Posterior vena cava (tissue), 2 donors: Measurements from ENCODE around the gene PRR7. TPM values are rescaled to one million over a fixed set of nuclear protein-coding genes. Genes with fewer than 3 reads are reported as not detected.
A peak's percentile ranks its signal among the peaks of the same experiment; 100 is the strongest.
"Not testable (repeated sequence)": the region's sequence is repeated elsewhere in the genome, so short reads cannot be mapped to it uniquely, and the experiment has no call there.

Source experiments
- DNase-seq: peaks from one replicate; pipeline ENCODE4 v3.0.0-alpha.2; 2020; ENCODE audit warnings: low spot score
- intact Hi-C, 2 donors: fragments of 100-400 bp; cut with DNase I; formaldehyde crosslinking; loops; one replicate each; pipeline versions ENCODE4 v1.14.1 to v1.14.2; 2022 to 2023
- total RNA-seq, 2 donors: library from RNA; stranded (reverse); fragmentation: NEBNext Ultra II Directional; extraction: Animal tissue kit (Norgen Biotek cat#: 25700); gene quantifications; one replicate each; pipeline ENCODE4 v1.2.1, GENCODE V29; 2021
- donor health status: DM: yes; HTN: yes; CAD: no.
- donor health status: DM: yes; HTN: yes; CAD: no.

The PRR7 gene
- total RNA-seq, 2 donors from 2014 or later: 0.79 to 2.0 TPM

DNA sequence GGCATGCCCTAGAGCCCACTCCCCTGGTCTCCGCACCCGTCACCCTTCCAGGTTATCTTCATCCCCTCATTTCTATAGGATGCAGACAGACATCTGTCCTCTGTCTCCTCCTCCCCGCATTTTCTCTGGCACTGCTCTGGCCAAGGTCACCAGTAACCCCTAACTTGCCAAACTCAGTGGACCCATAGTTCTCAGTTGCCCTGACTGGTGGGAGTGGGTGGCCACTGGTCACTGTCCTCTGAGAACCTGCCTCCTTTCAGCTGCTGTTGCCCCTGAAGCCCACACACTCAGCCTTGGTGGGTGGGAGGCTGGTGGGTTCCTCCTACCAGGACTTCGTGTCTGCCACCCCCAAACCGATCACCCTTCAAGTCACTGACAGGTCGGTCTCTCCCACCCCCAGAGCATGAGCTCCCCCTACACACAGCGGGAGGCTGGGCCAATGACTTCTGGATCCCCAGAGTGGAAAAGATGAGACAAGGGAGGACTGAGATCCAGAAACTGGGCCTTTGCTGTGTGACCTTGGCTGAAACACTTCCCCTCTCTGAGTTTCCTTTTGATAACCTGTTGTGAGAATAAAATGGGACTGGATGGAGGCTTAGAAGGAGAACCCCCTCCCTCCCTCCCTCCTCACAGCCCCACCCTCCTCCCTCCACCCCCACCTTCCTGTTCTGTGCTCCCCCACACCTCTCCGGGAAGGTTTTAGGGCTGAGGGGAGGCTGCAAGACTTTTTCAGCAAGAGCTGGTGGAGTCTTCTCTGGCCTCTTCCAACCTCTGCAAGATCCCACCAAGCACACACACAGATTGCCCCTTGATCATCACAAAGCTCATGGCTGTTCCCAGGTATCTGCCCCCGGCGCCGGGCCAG, 29.2 kb downstream of the PRR7 start:
- DNase-seq: no peak
- intact Hi-C loops: no loop called here

DNA sequence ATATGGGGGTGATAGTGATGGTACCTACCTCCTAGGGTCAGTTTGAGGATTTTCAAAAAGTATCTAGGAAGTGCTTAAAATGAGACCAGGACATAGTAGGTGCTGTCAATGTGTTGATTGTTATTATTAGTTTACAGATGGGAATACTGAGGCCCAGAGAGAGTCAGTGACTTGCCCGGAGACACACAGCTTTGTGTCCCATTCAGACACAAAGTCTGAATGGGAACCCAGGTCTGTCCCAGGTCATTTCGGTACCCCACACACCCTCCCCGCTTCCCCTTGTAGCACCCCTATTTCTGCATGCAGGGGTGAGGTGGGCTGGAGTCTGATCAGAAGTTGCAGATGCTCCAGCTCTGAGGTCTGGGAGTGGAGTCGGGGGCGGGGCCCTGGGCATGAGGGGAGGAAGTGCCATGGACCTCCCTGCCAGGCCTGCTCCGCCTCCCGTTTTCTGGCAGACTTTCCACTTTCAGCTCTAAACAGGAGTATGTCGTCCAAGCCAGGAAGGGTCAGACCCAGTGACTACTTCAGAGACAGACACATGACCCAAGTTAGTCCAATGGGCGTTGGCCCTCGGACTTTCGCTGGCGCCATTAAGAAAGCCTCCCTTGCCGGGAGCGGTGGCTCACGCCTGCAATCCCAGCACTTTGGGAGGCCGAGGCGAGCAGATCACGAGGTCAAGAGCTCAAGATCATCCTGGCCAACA, 30.1 kb downstream of the PRR7 start:
- intact Hi-C loops: no loop called here
- peak; percentile 94 for DNase-seq

DNA sequence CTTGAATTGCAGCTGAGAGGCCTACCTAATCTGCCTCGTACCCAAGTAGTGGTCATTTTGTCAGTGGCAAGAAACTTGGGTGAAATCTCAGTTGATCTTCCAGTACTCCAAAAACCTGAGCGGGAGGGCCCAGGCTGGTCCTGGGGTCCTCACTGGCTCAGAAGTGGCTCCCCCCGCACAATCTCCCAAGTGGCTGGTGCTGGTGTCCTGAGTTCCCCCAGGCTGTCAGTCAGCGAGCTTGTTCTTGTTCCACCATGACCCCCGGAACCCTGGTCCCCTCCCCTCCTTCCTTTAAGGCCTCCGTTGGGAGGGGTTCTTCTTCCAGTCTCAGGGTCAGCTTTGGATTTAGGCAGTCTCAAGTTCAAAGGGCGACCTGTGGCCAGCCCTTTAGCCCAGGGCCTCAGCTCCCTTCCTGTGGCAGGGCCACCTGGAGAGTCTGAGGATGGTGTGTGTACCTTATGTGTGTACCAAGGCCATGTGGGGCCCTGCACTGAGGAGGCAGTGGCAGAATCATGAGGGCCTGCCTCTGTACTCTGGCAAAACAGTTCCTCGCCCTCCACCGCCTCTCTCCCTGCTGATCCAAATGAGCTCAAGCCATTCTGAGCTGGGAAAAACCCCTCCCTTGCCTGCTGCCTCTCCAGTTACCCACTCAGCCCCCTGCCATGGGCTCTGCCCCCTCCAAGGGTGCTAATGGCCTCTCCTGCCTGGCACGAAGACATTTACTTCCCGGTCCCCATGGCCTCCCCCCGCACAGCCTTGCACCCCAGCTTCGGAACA, 31.3 kb downstream of the PRR7 start:
- no peak for DNase-seq
- intact Hi-C loops: no loop called here

DNA sequence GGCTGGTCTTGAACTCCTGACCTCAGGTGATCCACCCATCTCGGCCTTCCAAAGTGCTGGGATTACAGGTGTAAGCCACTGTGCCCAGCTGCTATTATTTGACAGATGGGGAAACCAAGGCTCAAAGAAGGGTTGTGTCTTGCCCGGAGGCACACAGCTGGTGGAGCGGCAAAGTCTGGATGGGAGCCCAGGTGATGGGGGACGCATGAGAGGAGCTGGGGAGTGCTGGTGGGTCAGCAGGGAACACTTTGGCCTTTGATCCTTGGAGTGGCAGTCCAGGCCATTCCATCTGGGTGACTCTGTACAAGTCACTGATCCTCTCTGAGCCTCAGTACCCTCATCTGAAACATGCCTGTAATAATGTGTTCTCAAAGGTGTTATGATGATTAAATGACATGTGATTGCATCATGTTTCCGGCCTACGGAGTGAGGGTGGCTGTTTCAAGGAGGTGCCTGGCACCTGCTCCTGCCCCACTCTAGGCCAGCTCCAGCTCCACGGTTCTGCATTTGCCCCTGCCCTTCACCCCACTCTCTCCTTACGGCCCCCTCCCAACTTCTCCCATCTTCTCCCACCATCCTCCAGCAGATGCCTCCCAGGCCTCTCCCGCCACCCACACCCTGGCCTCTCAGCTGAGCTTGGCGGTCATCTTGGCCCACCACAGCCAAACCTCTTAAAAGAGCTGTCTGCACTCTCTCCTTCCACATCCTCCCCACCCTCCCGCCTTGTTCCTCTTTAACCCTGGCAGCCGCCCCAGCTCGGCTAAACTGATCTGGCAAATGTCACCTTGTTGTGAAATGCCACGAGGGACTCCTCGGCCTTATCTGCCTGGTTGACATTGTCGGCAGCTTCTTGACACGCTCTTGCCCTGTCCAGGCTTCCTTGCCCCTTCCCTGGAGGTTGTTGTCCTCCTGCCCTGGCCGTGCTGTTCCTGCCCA, 32.4 kb downstream of the PRR7 start:
- intact Hi-C loops: no loop called here
- DNase-seq: peak; percentile 96

DNA sequence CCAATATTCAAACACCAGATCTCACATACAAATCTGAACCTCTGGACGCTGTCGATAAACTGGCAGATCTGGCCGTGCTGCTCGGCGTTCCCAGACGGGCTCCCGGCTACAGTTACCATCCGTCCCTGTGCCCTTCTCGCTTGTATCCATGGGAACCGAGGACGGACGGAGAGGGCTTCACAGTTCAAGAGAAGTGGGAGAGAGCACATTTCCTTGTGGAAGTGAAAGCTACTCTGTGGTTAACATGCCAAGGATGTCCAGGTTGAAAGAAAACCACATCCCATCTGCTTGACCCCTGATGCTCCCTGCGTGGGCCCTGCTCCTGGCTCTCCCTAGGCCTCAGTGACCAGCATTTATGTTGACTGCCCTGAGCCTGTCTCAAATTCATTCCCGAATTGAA, 33.2 kb downstream of the PRR7 start:
- intact Hi-C loops: no loop called here
- DNase-seq: no peak

DNA sequence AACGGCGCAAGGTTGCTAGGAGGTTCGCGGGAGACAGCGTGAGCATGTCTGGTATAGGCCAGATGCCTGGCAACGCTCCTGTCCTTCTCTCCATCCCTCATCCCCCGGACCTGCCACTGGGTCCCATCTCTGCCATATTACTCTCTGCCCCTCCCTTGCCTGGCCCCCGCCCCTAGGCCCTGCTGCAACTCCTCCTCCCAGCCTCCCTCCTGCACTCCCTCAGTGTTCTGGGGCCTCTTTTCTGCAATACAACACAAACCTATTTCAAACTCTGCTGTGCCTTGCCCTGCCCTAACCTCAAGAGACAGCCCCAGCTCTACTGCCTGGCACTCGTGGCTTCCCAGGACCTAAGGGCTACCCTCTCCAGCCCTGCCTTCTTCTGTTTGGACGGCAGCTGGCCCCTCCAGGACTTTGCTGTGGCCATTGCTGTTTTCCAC, 35.8 kb downstream of the PRR7 start:
- intact Hi-C loops: no loop called here
- DNase-seq: no peak

DNA sequence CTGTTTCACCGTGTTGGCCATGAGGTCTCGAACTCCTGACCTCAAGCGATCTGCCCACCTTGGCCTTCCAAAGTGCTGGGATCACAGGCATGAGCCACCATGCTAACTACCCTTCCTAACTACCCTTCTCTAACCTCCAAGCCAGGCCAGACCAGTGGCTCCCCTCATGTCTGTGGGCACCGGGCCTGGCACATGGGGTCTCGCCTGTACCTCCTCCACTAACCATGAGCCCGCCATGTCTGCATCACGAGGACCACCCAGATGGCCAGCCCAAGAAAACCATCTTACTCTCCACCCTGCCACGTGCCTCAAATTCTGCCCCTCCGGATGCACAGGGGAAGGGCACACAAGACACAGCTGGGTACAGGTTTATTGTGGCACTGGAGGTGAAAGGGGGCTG, 36.4 kb downstream of the PRR7 start:
- intact Hi-C loops: no loop called here
- DNase-seq: no peak

DNA sequence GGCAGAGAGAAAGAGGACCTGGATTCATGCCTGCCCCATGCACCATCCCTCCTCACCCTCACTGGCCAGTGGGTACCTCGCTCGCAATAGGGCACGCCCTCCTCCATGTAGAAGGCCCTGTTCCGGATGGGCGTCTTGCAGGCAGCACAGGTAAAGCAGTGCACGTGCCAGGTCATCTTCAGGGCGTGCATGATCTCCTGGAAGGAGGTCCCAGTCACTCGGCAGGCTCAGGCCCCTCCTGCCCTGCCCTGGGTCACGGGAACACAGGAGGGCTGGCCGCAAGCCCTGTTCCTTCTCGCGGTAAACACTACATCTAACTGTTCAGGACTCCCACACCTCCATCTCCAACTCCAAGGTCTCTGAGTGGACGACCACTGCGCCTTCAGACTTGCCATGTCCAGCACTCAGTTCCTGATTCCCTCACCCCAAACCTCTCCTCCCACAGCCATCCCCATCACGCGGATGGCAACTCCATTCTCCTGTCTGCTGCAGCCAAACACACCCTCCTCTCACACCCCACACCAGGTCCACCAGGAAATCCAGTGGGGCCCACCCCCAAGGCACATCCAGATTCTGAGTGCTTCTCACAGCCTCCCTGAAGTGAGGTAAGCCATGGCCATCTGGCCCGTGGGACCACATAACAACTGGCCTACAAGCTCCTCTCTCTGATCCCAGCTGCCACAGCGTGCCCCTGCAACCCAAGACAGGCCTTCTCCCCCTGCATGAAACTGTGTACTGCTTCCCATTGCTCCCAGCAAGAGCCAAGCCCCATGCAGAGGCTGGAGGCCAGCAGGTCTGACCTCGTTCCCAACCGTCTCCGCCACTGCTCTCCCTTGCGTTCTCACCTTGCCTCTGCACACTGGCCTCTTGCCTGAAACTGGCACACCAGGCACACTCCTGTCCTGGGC, 37.6 kb downstream of the PRR7 start:
- no peak for DNase-seq

DNA sequence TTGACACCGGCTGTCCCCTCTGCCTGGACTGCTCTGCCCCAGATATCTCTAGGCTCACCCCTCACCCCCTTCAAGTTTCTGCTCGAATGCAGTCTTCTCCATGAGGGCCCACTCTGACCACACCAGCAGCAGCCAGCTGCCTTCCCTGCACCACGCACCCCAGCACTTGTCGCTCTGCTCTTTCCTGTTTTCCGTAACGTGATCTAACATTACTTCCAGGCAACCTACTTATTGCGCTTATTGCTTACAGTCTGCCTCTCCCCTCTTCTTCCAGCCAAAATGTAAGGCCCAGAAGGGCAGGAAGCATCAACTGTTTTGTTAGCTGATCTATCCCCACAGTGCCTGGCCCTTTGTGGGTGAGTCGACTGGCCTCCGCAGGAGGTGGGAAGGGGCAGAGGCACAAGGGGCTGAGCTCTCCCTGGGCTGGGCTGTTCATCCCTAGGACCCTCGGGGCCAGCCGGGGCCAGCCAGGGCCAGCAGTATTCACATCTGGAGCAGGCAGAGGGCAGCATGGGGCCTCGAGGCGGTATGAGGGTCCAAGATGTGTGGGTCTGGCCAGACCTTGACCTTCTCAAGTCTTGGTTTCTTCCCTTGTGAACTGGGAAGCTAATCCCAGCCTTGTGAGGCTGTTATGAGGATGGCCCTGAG, 38.4 kb downstream of the PRR7 start:
- intact Hi-C loops: no loop called here
- DNase-seq: no peak

More for the DNA sequence above, 37.6 kb downstream of the PRR7 start:
- intact Hi-C loops: no loop called here

DNA sequence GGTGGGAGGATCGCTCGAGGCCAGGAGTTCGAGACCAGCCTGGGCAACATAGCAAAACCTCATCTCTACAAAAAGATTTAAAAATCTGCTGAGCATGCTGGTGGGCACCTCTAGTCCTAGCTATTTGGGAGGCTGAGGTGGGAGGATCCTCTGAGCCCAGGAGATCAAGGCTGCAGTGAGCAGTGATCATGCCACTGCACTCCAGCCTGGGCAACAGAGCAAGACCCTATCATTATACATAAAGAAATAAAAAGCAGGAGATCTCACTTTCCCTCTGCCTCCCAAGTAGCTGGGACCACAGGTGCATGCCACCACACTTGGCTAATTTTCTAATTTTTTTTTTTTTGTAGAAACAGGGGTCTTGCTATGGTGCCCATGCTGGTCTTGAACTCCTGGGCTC, 39.1 kb downstream of the PRR7 start:
- DNase-seq, intact Hi-C loops: not testable (repeated sequence)

DNA sequence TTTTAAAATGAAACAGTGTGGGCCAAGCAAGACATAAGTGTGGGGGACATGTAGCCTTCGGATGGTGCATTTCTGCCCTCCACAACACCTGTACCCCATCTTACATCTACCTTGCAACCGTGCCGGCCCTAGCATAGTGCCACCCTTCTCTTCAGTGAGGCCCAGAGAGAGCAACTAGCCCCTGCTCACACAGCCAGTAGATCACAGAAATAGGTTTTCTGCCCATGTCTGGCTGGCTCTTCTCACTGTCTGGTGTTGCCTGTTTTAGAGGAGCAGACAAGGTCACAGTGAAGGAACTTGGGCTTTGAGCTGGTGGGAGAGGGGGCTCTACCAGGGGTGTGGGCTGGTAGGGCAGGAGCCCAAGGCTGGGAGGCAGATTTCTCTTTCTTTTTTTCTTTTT, 39.6 kb downstream of the PRR7 start:
- no peak for DNase-seq
- intact Hi-C loops: no loop called here

DNA sequence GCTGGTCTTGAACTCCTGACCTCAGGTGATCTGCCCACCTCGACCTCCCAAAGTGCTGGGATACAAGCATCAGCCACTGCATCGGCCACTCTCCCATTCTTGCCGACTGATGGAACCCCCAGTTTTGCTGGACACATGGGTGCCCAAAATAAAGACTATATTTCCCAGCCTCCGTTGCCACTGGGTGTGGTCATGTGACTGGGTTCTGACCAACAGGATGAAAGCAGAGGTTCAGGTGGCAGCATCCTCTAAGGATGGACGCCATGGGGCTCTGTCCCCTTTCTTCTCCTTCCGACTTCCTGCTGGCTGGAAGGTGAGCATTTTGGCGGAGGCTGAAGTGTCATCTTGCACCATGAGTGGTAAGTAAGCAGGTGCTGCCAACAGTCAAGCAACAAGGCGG, 40.5 kb downstream of the PRR7 start:
- DNase-seq: no peak
- intact Hi-C loops: no loop called here

DNA sequence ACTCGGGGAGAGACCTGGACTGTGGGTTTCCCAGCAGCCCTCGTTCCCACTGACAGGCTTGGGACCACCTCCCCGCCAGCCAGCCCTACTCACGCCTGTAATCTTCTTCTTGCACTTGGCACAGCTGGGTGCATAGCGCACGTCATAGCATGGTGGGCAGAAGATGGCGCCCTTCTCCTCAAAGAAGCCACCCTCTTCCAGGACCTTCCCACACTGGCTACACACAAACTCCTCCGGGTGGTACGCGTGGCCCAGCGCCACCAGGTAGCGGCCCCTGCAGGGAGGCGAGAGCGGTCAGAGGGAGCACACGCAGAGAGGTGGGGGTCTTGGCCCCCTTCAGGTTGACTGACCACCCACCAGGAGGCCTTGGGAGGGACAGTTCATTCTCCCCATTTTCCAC, 41.4 kb downstream of the PRR7 start:
- DNase-seq: no peak
- intact Hi-C loops: no loop called here

DNA sequence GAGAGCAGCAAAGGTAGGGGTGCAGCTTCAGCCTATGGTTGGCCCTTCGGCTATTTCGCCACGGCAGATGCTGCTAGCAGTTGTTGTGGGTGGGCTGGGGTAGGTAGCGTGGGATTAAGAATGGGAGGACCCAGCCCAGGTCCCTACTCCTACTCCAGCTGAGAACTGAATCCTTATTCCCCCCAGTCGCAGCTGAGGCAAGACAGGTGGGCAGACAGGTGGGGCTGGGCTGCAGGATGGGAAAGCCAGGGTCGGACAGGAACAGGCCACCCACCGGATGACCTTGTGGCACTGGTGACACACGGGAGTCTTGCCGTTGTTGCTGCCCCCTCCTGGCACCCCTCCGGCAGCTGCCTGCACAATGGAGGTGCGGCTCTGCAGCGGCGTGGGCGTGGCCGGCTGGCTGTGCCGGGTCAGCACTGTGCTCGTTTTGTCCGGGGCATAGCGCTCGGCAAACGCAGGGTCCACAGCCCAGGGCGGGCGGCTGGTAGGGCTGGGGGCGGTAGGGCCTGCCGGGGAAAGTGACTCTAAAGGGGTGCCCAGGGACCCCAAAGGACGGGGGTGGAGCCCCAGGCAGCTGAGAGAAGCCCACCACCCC, 42.6 kb downstream of the PRR7 start:
- no peak for DNase-seq
- intact Hi-C loops: no loop called here

DNA sequence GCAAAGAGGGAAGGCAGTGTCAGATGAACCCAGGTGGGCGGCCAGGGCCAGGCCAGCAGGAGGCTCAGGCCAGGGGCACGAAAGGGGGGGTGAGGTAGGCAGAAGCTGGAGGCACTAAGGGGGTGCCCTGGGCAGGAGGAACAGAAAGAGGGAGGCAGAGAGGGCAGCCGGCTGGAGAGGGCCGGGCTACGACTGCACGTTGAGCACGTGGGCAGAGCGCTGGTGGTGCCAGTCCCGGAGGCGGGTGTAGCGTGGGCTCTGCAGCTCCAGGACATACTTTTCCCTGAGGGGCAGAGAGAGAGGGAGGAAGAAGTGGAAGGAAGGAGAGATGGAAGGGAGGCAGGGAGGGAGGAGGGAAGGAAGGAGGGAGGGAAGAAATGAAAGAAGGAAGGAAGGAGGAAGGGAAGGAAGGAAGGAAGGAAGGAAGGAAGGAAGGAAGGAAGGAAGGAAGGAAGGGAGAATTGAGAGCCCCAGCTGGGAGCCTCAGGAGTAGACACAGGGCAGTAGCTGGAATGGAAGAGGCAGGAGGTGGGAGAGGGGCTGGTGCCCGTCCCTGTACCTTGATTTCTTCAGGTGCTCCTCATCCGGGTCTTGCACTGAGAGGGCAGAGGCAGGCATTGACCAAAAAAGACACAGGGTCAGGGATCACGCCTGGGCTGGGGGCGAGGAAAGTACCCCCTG, 43.8 kb downstream of the PRR7 start:
- DNase-seq: no peak
- intact Hi-C loops: no loop called here

DNA sequence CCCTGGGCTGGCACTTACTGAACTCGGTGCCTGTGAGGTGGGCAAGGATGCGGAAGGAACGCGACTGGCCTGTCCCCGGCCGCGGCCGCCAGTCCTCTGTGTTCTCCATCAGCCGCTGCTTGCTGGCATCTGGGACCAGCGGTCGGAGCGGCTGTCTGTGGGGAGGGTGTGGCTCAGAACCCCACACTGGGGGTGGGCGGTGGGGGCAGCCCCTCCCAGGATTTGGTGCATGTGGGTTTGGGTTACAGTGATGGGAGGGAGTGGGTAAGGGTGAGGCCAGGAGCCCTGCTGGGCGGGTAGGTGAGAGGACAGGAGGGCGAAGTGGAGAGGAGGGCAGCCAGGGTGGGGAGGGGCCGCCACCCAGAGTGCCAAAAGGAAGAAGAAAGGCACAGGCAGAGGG, 44.4 kb downstream of the PRR7 start:
- no peak for DNase-seq
- intact Hi-C loops: no loop called here
